NOMO-1 (cell line): Measurements from ENCODE around the gene EZH1.
A peak's percentile ranks its signal among the peaks of the same experiment; 100 is the strongest.

Experiments
- DNase-seq, 2 experiments: peaks; one replicate each; lab custom pipeline; 2025; ENCODE audit not compliant: unreplicated experiment in 2 of 2; lab: John Stamatoyannopoulos, UW

The EZH1 gene

DNA sequence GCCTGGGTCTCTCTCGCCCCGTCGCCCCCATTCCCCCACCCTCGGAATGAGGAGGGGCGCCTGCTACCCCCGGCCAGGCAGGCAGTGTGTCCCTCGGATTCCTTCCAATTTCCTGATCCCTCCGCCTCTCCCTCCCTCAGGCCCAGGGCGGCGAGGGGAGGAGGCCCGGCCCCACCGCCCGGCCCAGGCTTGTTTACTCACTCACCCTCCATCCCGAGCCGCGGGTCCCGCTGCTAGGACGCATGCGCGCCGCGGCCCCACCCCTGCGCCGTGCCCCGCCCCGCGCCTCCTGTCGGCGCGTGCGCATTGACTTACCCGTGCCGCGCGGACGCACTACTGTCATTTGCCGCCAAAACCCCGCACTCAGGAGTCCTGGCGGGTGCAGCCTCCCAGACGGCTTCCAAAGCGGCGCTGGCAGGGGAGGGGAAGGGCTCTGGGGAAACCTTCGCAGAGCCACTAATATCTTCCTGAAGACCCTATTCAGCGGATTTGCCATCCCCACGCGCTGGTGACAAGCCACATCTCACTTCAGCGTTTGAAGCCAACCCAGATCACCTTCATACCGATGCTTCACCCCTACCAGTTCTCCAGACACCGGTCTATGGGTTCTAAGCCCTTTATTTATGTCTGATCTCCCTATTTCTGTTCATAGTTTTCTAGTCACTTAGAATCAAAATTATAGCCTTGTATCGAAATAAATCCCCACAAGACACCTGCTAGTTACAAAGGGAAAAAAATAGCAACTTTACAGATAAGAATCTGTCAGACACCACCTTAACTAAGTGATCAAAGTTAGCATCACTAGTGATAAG, at the start of gene EZH1:
TSS of gene EZH1 (minus strand) at position 235 of the 812 bp plus-strand sequence. CDS start 16,099 bp downstream, outside the sequence.
- DNase-seq, result peak; percentile 85 to 89

- DNase-seq, result no peak
Observed at GRCh38 chr17:42792545-42792944, 47.7 kb upstream of the EZH1 start.

- no peak for DNase-seq
Observed at GRCh38 chr17:42791948-42792347, 47.1 kb upstream of the EZH1 start.

GRCh38 chr17:42787266-42787665, 42.4 kb upstream of the EZH1 start:
- no peak for DNase-seq

GRCh38 chr17:42784811-42785592, 40.2 kb upstream of the EZH1 start:
- DNase-seq, result no peak

DNA sequence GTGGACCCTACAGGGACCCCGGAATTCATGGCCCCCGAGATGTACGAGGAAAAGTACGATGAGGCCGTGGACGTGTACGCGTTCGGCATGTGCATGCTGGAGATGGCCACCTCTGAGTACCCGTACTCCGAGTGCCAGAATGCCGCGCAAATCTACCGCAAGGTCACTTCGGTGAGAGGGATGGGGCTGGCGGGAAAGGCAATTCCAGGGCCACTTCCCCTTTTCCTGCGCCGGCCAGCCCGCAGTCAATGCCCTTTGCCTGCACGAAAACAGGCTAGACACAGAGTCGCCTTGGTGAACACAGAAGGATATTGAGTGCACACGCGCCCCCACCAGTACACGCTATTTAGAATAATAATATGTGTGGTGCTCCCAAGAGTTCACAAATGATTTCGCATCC, 39.6 kb upstream of the EZH1 start:
- DNase-seq, result peak; percentile 10 to 15

GRCh38 chr17:42783791-42784138, 38.9 kb upstream of the EZH1 start:
- DNase-seq, result no peak

DNA sequence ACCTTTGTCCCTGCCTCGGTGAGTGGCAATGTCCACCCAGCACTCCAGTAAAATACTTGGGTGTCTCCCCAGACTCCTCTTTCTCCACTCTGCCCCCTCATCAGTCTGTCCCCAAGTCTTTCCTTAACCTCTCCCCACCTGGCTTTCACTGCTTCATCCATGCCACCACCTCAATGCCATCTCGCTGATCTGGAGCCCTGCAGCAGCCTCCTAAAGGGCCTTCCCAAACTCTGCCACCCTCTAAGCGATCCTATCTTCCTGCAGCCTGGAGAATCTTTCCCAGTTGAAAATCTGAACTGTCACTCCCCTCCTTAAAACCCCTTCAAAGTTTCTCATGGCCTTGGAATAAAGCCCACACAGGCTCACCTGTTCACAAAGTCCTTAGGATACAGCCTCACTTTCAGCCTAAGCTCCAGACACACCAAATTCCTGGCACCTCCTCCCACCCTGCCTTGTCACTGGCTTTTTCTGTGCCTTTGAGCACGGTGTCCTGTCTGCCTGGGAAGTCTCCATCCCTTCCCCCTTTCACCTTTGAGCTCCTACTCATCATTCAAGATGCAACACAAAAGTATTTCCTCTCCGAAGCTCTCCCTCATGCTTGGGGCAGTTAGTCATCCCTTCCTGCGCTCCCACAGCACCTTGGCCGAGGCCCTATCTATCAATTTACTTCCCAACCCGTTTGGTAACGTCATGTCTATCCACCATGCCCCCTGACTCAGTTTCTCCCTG, 38.4 kb upstream of the EZH1 start:
- no peak for DNase-seq

DNA sequence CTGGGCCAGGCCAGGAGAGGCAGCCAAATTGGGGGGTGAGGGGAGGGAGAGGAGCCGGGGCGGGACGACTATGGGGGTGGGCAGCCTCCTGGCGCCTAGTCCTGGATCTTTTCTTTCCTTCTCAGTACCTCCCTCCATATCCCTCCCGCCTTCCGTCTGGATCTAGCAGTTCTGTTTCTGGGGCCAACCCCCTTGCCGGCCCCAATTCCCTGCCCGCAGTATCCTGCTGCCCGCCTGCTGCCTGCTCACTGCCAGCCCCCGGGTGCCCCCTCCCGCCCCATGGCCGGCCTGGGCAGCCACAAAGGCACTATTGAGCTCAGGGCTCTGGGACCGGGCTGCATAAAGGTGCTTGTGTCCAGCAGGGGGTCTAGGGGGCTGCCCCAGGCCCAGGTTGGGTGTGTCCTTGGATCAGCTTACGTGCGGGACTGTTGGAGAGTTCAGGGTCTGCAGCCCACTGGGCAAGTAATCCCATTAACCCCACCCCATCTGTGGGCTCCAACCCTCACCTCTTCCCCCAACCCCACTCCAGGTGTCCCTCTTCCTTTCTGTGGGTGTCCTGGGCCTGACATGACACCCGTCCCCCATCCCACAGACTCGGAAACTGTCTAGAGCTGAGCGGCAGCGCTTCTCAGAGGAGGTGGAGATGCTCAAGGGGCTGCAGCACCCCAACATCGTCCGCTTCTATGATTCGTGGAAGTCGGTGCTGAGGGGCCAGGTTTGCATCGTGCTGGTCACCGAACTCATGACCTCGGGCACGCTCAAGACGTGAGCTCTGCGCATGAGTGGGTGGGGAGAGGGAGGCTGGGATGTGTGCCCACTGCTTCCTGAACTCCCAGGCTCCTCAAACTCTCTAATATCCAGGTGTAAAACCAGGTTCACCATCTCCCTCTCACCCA, 37.6 kb upstream of the EZH1 start:
- DNase-seq, result no peak

GRCh38 chr17:42781639-42782165, 36.9 kb upstream of the EZH1 start:
- DNase-seq, result no peak

DNA sequence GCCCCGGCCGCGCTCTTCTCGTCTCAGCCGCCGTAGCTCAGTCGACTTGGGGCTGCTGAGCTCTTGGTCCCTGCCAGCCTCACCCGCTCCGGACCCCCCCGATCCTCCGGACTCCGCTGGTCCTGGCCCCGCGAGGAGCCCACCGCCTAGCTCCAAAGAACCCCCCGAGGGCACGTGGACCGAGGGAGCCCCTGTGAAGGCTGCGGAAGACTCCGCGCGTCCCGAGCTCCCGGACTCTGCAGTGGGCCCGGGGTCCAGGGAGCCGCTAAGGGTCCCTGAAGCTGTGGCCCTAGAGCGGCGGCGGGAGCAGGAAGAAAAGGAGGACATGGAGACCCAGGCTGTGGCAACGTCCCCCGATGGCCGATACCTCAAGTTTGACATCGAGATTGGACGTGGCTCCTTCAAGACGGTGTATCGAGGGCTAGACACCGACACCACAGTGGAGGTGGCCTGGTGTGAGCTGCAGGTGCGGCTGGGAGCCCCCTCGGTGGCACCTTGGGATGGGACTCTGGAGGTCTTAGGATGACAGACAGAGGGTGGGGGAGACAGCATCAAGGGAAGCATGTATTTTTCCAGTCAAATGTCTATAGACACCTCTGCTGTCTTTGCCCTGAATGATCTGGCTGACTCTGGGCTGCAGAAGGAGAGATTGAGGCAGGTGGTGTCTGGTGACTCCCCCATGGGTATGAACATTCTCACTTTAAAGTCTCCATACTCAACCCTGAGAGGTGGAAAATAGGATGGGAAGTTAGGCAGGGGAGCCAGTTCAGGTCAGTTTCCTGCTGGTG, 36.2 kb upstream of the EZH1 start:
- DNase-seq, result no peak

GRCh38 chr17:42779936-42780850, 35.4 kb upstream of the EZH1 start, which contains the start of gene WNK4:
Gene WNK4 (plus strand): TSS chr17:42780610. CDS start chr17:42780699, 89 bp downstream.
- no peak for DNase-seq

GRCh38 chr17:42779304-42779935, 34.6 kb upstream of the EZH1 start:
- no peak for DNase-seq

GRCh38 chr17:42778570-42778969, 33.7 kb upstream of the EZH1 start:
- DNase-seq, result no peak

- peak in 1 of 2 experiments; percentile 20 for DNase-seq
Observed at GRCh38 chr17:42775534-42776098, 30.8 kb upstream of the EZH1 start.

GRCh38 chr17:42774066-42774745, 29.4 kb upstream of the EZH1 start:
- no peak for DNase-seq
